ENCODE data around the gene DOCK3.
A peak's percentile ranks its signal among the peaks of the same experiment; 100 is the strongest.
"Not testable (repeated sequence)": the region's sequence is repeated elsewhere in the genome, so short reads cannot be mapped to it uniquely, and the experiment has no call there.

Gene DOCK3

GRCh38 chr3:51264166-51264565, 589.4 kb downstream of the DOCK3 start:
- not testable (repeated sequence) for DNase-seq

DNA sequence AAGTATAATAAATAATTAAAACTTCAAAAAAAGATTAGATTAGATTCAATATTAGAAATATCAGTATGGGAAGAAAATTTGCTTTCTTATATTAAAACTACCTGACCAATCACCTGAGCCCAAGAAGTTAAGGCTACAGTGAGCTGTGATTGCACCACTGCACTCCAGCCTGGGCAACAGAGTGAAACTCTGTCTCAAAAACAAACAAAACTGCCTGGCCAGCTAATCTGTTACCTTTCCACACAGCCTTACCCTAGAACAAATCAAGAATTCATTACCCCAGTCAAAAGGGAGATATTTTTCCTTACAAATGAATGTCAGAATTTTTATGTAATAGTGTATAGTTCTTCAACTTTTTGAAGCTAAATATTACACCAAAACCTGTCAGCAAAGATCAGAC, 593.4 kb downstream of the DOCK3 start:
- no peak for DNase-seq

GRCh38 chr3:51269466-51269865, 594.7 kb downstream of the DOCK3 start:
- DNase-seq: no peak

- no peak for DNase-seq
Observed at GRCh38 chr3:51270559-51270958, 595.8 kb downstream of the DOCK3 start.

DNA sequence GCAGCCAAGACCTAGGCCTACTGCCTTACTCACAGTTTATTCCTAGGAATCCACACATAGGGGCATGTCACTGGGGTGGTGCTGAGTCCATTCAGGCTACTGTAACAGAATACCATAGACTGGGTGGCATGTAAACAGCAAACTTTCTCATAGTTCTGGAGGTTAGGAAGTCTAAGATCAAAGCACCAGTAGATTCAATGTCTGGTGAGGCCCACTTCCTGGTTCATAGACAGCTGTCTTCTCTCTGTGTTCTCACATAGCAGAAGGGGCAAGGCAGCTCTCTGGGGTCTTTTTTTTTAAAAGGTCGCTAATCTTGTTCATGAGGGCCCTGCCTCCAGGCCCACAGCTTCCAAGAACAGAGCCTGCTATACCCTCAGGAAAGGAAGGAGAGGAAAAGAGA, 596.4 kb downstream of the DOCK3 start:
- DNase-seq: no peak

GRCh38 chr3:51274052-51274451, 599.3 kb downstream of the DOCK3 start:
- DNase-seq: no peak

- no peak for DNase-seq
Observed at GRCh38 chr3:51275111-51275805, 600.5 kb downstream of the DOCK3 start.

DNA sequence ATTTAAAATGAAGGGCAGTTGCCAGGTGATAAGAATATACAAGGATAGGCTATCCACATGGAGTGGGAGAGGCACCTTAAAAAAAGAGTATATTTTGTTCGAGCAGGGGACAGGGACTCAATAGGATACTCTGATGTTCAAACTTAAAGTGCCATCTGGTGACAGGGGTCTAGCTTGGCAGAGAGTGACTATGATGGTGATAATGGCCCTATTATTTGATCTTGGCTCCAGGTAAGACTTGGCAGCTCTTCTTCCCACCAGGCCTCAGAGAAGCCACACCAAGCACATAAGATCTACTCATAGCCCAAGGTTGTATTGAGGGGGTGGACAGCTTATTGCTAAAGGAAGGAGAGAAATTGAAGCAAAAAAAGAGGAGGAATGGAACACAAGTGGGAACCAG, 601.3 kb downstream of the DOCK3 start:
- no peak for DNase-seq

DNA sequence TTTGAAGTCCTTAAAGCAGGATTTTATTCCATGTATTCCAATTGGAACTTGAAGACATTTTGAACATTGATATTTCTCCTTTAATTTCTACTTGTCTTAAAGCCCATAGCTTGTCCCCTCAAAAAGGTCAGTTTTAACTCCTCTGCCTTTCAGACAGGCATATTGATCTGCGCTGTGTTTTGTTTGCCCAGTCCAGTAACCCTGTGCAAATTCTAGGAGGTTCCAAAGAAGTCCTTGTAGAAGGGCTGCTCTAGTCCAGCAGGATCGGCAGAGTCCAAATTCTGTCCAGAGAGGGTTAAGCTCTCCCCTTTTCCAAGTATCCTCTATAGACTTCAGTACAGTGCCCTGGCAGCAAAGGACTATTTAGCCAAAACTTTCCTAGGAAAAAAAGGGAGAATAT, 604.7 kb downstream of the DOCK3 start:
- no peak for DNase-seq

DNA sequence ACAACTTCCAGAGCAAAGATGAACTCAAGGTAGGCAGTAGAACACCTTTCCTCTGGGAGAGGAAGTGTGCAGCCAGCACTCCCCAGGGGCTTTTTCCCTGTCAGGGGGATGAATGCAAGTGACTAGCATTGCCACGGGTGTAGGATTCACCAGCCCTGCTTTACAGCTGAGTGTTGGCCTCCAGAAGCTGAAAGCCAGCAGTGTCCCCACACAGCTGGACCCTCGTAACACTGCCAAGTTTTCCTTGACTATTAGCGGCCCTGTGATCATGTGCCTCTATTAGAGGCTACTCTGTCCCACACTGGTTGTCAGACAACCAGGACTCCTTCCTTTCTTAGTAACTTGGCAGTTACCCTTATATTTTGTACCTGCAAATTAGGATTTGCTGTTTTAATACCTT, 605.4 kb downstream of the DOCK3 start:
- no peak for DNase-seq

- DNase-seq: no peak
Observed at GRCh38 chr3:51282931-51283330, 608.2 kb downstream of the DOCK3 start.

GRCh38 chr3:51283421-51283820, 608.7 kb downstream of the DOCK3 start:
- no peak for DNase-seq

- no peak for DNase-seq
Observed at GRCh38 chr3:51295625-51296024, 620.9 kb downstream of the DOCK3 start.

- no peak for DNase-seq
Observed at GRCh38 chr3:51297333-51297732, 622.6 kb downstream of the DOCK3 start.

- DNase-seq: no peak
Observed at GRCh38 chr3:51304230-51304629, 629.5 kb downstream of the DOCK3 start.

- DNase-seq: no peak
Observed at GRCh38 chr3:51306093-51306492, 631.4 kb downstream of the DOCK3 start.

DNA sequence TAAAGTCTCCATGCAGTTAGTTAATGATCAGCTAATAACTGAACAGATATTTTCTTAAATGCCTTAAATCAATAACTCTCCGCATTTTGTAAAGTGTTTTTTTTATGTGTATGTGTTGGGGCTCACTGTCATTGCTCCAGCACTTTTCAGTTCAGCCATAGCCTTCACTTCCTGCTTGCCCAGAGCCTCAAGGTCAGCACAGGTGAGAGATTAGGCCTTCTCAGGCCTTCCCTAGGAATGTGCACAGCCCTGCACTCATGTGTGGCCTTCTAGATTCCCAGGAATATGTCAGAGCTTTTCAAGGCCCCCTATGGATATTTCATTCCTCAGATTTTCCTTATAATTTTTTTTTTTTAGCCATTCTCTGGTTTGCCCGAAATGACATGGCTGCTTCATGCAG, 632.7 kb downstream of the DOCK3 start:
- DNase-seq: no peak

GRCh38 chr3:51307945-51308607, 633.3 kb downstream of the DOCK3 start:
- DNase-seq: not testable (repeated sequence)

GRCh38 chr3:51311055-51311454, 636.3 kb downstream of the DOCK3 start:
- peak; percentile 2 for DNase-seq

GRCh38 chr3:51328206-51328605, 653.5 kb downstream of the DOCK3 start:
- no peak for DNase-seq

DNA sequence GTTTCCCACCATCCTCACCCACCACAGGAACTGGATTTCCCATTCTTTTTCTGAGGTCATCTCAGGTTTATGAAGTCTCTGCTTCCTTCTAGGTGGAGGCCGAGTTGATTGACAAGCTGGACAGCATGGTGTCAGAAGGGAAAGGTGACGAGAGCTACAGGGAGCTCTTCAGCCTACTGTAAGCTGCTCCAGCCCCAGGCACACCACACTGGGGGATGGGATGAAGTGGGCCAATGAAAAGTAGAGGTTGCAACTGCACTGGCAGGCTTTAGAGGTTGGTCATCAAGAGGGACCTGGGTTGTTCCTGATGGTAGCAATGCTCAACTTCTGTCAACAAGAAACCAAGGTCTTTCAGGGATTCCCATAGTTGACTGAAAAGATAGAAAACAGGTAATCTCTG, 655.3 kb downstream of the DOCK3 start:
- no peak for DNase-seq

- no peak for DNase-seq
Observed at GRCh38 chr3:51332156-51332555, 657.4 kb downstream of the DOCK3 start.

DNA sequence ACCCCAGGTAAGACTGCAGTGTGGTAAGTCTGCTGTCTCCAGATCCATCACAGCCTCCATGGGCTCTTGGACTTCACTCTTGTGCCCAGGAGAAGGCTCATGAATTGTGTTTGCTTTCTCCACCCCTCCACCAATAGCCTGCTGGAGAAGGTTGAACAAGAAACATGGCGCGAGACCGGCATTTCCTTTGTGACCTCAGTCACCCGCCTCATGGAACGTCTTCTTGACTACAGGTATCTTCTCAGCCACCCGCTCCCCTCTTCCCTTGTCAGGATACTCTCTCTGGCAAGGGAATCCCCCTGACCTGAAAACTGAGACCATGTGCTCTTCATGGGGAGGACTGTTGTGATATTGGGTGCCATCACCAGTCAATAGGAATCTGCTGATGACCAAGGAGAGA, 658.3 kb downstream of the DOCK3 start:
- no peak for DNase-seq

- DNase-seq: no peak
Observed at GRCh38 chr3:51336261-51336660, 661.5 kb downstream of the DOCK3 start.

DNA sequence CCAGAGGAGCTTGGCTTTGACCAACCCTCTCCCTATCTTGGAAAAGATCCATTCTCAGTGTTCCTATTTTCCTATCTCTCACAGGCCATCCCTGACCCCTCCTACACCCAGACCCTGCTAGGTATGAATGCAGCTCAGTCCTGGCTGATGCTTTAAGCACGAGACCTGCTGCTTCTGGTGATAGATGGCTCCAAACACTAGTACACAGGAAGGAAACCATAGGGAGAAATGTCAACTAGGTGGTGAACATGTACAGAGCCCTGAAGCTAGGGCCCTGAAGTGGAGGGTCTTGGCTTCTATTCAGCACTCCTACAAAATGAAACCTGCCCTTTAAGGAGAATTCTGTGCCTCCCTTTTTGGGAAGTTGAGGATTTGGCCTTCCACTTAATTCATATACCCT, 662.9 kb downstream of the DOCK3 start:
- no peak for DNase-seq
